GM12872 (cell line): ENCODE data around the gene ARIH2.

ENCODE experiments used
- CTCF ChIP-seq: IDR thresholded peaks from 3 replicates; pipeline ENCODE4 v1.5.1; 2011; ENCODE audit warnings: low read depth, mild to moderate bottlenecking, low read length, moderate library complexity; ENCODE audit not compliant: insufficient read depth

Gene ARIH2

DNA sequence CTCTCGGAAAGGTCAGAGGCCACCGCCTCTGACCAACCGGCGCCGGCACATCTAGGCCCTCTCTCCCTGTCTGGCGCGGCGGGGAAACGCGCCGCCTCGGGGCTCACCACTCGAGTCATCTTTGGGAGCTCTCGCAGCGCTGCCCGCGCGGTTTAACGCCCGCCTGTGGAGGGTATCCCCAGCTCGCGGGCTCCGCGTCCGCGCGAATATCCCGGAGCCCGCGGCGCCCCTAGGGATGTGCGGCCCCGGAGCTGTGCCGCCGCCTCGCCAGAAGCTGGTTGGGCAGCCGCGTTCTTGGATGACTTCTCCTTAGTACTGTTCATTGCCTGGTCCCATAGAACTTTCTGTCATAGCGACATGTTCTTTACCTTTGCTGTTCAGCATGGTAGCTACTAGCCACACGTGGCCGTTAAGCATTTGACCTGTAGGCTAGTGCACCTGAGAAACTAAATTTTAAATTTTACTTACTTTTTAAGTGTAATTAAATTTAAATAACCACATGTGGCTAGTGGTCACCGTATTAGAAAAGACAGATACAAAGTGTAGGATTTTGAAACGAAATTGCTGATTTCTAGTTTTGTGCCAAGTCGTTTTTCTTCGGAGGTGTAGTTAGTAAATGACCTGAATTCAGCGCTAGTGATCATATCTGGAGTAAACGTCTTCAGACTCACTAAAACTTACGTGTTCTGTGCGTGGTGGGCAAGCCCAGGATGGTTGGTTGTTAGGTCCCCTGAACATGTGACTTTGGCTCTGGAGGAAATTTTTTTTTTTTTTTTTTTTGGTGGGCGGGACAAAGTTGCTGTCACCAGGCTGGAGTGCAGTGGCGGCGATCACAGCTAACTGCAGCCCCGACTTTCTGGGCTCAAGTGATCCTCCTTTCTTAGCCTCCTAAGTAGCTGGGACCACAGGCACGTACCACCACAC, 835 bp downstream of the ARIH2 start:
- TF ChIP-seq CTCF: no peak

DNA sequence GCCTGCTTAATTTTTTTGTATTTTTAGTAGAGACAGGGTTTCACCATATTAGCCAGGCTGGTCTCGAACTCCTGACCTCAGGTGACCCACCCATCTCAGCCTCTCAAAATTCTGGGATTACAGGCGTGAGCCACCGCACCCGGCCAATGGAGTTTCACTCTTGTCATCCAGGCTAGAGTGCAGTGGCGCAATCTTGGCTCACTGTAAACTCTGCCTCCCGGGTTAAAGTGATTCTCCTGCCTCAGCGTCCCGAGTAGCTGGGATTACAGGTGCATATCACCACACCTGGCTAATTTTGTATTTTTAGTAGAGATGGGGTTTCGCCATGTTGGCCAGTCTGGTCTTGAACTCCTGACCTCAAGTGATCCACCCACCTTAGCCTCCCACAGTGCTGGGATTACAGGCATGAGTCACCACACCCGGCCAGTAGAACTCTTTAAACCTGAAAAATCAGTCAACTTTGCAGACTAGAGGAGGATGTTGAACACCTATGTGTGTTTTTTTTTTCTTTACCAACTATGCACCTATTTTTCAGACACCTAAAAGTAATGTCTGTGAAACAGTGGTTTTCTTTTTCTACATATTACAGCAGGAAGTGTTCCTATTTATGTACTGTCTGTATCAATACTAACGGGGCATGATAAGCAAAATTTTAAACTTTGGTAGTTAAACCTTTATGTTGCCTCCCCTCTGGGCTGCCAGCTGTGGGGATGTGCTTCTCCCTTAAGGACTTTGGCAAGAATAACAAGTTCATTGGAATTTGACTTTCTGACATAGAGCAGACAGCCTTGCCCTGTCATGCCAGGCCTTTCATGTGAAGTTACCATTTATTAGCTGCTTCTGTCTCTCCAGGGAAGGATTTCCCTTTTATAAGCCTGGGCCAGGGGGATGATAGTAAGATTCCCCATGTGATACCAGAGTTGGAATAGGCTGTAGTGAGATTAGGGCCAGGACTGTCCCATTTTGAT, 8.1 kb downstream of the ARIH2 start:
- TF ChIP-seq CTCF: no peak

DNA sequence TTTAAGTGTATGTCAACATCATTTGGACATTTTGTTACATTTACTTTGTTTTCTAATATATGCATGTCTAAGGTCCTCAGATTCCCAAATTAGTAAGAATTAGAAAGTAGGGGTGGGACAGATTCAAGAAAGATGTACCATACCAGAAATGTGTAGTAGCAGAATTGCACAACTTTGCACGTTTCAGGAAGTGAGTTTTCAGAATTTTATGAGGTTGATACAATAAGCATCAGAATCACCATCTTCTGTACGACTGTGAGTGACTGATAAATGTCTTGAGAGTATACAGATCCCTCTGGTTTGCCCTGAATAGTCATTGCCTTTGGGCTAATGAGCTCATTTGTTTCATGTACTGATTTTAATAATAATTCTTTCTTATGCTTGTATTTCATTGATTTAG, 9.3 kb downstream of the ARIH2 start:
- TF ChIP-seq CTCF: no peak

DNA sequence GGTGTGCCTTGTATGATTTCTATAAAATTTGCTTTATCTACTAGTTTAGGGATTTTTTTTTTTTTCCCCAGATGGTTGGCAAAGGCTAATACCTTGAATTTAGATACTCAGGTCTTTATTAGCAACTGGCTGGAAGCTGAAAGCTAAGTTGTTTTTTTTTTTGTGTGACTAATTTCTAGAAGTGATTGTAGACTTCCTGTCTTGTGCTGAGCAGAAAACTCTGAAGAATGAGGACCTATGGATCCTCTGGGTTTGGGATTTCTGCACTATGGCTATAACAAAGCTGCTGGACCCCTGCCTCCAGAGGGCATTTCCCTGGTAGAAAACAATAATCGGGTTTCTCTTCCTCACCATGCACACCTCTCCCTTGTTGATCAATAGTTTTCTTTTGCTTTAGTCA, 10.0 kb downstream of the ARIH2 start:
- TF ChIP-seq CTCF: no peak

DNA sequence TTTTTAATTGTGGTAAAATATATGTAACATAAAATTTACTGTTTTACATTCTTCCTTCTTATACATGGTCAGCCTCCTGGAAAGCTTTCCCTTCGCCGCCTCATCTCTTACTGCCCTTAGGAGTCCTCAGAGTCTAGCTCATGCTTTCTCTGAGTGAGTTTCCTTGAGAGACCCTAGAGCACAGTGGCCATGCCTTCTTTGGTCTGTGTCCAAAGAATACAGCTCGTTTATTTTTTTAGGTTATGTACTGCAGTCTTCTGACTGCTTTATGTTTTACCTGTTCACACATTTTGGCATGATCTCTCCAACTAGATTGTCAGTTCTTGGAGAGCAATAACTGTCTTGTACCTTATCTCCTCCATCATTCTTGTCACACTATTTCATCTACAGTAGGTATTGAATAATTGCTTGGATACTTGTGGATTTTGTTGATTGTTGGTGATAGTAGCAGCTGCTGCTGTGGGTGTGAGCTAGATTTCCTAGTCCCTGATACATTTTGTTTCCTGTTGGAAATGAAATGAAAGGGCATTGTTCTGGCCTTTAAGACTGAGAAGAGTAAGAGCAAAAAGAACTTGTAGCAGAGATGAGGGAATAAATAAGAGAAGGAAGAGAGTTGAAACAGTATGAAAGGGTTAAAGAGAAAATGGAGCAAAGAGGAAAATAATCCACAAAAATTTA, 10.9 kb downstream of the ARIH2 start:
- no peak for TF ChIP-seq CTCF

GRCh38 chr3:48930590-48930989, 11.9 kb downstream of the ARIH2 start:
- no peak for TF ChIP-seq CTCF

- no peak for TF ChIP-seq CTCF
Observed at GRCh38 chr3:48931944-48932580, 13.4 kb downstream of the ARIH2 start.
